ENCODE results near the gene STXBP6. TPM values are rescaled to one million over a fixed set of nuclear protein-coding genes. Genes with fewer than 3 reads are reported as not detected.

The STXBP6 gene
- total RNA-seq, 4 donors from 2014 or later = 2.6 to 5.5 (median 4.4) TPM

GRCh38 chr14:24845851-24846250 lies 204.1 kb downstream of the STXBP6 start:
- no peak for DNase-seq
- H3K27ac ChIP-seq = no peak overlapping the region
- no peak for TF ChIP-seq CTCF (IDR thresholded peaks at IDR 0.05 in 4 of 5, conservative IDR thresholded peaks at IDR 0.05 in 1 of 5)
- TF ChIP-seq POLR2A (IDR thresholded peaks at IDR 0.05) = no peak
- ATAC-seq = no peak
- H3K9me3 ChIP-seq = no peaks in the 10 kb centered on the region
- intact Hi-C loops (cut with DNase I; ENCODE audit: low total_unique reads) (no loop called here), in situ Hi-C loops (cut with MboI; ENCODE audit: low sequenced_read_pairs in 4 of 4) (no loop called here)
- no peaks in the 10 kb centered on the region for H3K36me3 ChIP-seq
- no peaks in the 10 kb centered on the region for H3K27me3 ChIP-seq
- H3K4me3 ChIP-seq = no peak overlapping the region
- no peaks in the 10 kb centered on the region for H3K4me1 ChIP-seq

GRCh38 chr14:24844011-24844410 lies 205.9 kb downstream of the STXBP6 start:
- Histone ChIP-seq H3K36me3 (no peaks in the 10 kb centered on the region), H3K9me3 (no peaks in the 10 kb centered on the region), H3K27me3 (no peaks in the 10 kb centered on the region), H3K27ac (no peak overlapping the region), H3K4me3 (no peak overlapping the region), H3K4me1 (no peaks in the 10 kb centered on the region)
- in situ Hi-C loops (cut with MboI; ENCODE audit: low sequenced_read_pairs in 4 of 4) = no loop called here
- no peak for ATAC-seq
- intact Hi-C loops (cut with DNase I; ENCODE audit: low total_unique reads) = no loop called here
- TF ChIP-seq POLR2A (IDR thresholded peaks at IDR 0.05) = no peak
- no peak for TF ChIP-seq CTCF (IDR thresholded peaks at IDR 0.05 in 4 of 5, conservative IDR thresholded peaks at IDR 0.05 in 1 of 5)
- no peak for DNase-seq

GRCh38 chr14:24843494-24843893 lies 206.5 kb downstream of the STXBP6 start:
- in situ Hi-C loops (cut with MboI; ENCODE audit: low sequenced_read_pairs in 4 of 4) = no loop called here
- H3K27me3 ChIP-seq = no peaks in the 10 kb centered on the region
- no peak overlapping the region for H3K27ac ChIP-seq
- intact Hi-C loops (cut with DNase I; ENCODE audit: low total_unique reads) = no loop called here
- no peaks in the 10 kb centered on the region for H3K4me1 ChIP-seq
- H3K9me3 ChIP-seq = no peaks in the 10 kb centered on the region
- H3K4me3 ChIP-seq = no peak overlapping the region
- H3K36me3 ChIP-seq = no peaks in the 10 kb centered on the region
- no peak for DNase-seq
- no peak for ATAC-seq
- TF ChIP-seq CTCF (IDR thresholded peaks at IDR 0.05 in 4 of 5, conservative IDR thresholded peaks at IDR 0.05 in 1 of 5) = no peak
- no peak for TF ChIP-seq POLR2A (IDR thresholded peaks at IDR 0.05)

- H3K27me3 ChIP-seq = no peaks in the 10 kb centered on the region
- H3K4me1 ChIP-seq = no peaks in the 10 kb centered on the region
- ATAC-seq (no peak), DNase-seq (no peak)
- no peaks in the 10 kb centered on the region for H3K36me3 ChIP-seq
- intact Hi-C loops (cut with DNase I; ENCODE audit: low total_unique reads) = no loop called here
- in situ Hi-C loops (cut with MboI; ENCODE audit: low sequenced_read_pairs in 4 of 4) = no loop called here
- no peak overlapping the region for H3K27ac ChIP-seq
- H3K4me3 ChIP-seq = no peak overlapping the region
- H3K9me3 ChIP-seq = no peaks in the 10 kb centered on the region
- no peak for TF ChIP-seq POLR2A (IDR thresholded peaks at IDR 0.05)
- TF ChIP-seq CTCF (IDR thresholded peaks at IDR 0.05 in 4 of 5, conservative IDR thresholded peaks at IDR 0.05 in 1 of 5) = no peak
Measured at GRCh38 chr14:24840204-24840893, 209.6 kb downstream of the STXBP6 start.
